Dedifferentiated amniotic fluid mesenchymal stem cell (primary cell): Measurements from ENCODE around the gene BCL2L2.

Experiments
- DNase-seq: peaks from one replicate; pipeline ENCODE4 v3.0.0-alpha.2; 2016; ENCODE audit errors: extremely low spot score

The BCL2L2 gene

DNA sequence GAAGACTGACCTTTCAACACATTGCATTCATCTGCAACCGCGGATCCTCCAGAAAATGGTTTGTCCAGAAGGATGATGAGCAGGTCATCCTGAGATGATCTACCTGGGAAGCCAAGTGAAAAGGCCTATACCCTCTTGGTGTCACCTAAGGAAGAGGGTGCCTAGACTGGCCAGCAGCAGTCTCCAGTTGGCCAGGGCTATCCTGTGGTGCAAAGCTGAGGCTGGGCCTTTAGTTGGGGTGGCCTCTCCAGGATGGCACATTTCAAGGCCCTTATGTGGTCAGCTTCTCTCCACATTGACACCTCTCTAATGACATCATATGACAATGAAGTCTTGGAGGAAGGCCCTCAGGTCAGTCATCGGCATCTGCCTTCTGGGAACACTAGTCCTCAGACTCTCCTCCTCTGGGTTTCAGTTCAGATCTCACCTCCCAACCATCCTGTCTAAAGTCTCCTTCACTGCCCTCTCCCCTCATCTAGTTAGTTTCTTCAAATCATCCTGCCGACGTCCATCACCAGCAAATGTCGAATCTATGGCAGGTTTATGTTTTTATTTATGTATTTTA, 49.3 kb downstream of the BCL2L2 start:
- DNase-seq, result no peak

DNA sequence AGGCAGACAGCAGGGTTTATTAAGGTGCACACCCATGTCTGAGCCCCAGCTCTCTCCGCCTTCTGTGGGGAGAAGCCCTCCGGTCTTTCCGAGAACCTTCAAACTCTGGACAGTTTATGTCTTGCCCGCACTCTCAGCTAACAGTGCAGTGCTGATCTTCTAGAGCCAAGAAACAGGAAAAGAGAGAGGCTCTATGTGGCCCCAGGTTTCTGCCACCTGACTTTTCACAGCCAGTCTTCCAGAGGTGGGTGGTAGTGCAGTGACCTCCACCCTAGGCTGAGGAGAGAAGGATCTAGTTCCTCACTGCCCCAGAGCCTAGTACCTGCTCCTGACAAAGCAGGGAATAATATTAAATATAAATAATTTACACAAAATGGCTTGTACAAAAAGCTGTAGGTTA, 50.0 kb downstream of the BCL2L2 start:
- no peak for DNase-seq

DNA sequence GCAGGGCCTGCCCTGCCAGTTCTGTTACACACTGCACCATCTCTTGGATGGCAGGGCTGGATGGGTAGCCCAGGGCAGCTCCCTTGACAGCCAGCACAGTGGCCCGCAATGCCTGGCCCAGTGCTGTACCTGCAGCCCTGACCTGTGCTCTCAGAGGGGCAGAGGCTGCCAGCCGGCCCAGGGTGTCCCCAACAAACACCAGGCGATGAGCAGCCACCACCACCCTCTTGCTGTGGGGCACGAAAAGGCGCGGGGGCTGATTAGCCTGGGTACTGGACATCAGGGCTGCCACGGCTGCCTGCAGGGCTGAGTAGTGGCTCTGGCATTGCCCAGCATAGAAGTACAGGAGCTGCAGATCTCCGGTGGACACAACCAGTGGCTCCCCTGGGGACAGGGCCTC, 50.6 kb downstream of the BCL2L2 start:
- no peak for DNase-seq

DNA sequence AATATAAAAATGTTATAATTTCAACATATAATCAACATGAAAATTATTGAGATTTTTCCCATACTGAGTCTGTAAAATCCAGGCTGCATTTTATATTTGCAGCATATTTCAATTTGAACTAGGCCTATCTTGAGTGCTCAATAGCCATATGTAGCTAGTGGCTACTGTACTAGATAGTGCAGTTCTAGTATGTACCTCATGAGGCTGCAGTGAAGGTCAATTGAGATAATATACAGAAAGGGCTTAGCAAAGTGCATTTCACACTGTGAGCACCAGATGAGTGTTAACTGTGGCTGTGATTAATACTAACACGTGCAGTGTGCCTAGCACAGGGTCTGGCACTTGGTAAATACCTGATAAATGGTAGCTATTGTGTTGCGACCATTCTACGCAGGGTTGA, 51.4 kb downstream of the BCL2L2 start:
- no peak for DNase-seq

DNA sequence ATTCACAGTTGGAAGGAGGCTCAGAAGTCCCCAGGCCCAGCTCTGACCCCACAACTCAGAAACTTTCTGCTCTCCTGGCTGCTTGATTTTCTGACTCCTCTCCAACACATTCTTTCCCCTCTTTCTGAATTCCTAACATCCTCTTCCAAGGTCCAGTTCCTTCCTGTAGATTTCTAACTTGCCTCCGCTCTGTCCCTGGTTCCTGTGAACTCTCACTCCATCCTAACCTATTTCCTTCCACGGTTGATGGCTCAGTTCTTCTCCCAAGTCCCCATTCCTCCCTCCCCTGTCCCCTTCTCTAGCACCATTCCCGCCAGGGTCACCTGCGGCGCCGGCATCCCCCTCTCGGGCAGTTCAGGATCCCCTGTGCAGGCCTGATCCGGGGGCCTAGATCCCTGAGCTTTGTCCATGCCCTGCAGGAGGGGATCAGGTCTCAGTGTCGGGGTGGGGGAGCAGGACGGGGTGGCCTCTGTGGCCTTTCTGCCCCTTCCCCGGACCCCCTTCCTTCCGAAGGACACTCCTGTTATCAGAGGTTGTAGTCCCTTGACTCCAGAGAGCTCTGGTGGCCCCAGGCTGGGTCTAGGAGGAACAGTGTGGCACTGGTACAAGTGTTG, 52.0 kb downstream of the BCL2L2 start:
- DNase-seq, result no peak

DNA sequence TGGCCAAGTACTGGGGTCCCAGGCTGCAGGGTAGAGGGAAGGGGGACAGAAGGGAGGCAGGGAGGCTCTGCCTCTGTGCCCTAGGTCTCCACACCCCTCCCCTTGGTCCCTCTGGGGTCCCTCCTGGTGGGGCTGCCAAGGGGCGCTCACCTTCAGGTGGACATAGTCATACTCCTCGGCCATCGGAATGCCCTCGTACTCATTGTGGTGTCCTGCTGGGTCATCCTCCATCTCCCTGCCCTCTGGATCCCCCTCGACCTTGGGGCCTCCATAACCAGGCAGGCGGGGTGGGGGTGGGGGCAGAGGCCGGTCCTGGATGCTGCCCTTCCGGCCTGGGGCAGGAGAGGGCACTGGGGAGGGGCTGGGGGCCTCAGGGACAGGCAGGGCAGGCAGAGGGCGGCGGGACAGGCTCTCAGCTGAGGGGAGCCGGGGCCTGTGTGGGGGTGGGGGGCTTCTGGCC, 52.6 kb downstream of the BCL2L2 start:
- DNase-seq, result no peak

DNA sequence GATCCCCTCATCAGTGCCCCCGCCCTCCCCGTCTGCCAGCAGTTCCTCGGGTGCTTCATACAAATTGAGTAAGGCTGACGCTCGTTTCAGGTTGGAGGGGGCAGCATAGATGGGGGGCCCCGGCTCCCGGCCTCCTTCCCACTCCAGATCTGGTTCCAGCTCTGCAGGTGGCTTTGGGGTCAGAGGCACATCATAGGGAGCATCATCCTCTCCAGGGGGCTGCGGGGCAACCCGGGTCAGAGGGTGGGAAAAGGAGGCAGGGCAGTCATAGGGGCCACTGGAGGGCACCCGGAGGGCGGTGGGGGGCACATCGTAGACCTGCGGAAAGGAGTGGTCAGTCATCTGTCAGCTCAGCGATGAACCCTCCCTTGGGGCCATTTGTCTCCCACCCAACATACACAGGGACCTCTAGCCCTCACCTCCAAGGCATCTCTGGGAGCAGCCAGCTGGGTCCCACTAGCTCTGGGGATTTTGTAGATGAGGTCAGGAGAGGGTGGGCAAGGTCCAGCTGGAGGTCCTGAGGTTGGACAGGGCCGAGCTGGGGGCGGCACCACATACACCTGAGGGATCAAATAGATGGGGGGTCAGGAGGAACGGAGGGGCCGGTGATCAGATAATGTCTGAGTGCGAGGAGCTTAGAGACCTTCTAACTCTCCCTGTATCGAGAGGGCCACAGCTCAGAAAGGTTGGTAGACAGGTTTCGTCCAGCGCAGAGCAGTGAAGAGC, 53.3 kb downstream of the BCL2L2 start:
- DNase-seq, result no peak

DNA sequence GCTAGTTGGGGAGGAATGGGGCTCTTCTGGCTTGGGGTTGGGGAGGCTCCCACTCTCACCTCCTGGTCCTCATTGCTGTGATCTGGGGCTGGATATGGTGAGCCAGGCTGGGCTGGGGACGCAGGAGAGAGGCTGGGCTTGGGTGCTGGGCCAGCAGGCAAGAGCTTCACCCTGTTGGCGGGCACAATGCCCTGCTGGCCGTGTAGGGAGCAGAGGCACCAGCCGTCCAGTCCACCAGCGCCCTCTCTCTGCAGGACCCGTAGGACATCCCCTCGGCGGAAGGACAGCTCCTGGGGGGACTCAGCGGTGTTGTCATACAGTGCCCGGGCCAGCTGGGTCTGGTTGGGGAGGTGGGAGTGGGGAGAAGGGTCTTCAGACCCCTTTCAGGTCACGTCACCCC, 53.9 kb downstream of the BCL2L2 start:
- no peak for DNase-seq

DNA sequence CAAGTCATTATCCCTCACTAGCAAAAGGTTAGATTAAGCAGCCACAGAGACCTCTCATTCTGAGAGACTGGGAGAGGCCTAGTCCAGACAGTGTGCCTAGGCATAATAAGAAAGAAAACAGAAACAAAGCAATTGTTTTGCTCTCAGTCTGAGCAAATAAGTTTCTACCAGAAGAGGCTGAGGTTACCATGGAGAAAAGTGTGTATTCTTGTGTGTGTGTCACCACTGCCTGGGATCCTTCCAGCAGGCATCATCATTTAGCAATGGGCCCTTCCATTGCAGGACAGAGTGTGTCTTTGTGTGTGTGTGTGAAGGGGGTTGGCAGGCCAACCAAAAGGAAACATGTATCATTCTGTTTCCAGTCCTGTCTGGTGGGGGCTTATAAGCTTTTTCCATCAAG, 54.7 kb downstream of the BCL2L2 start:
- DNase-seq, result peak; percentile 28
